NCI-H2107 (cell line): ENCODE results near the gene FAM111A.
"Not testable (repeated sequence)": the region's sequence is repeated elsewhere in the genome, so short reads cannot be mapped to it uniquely, and the experiment has no call there.

Source experiments
- DNase-seq: peaks from one replicate; lab custom pipeline; 2025; lab: John Stamatoyannopoulos, UW

Gene FAM111A

GRCh38 chr11:59142530-59143507 lies at the start of gene FAM111A:
Gene FAM111A, plus strand, starts transcription at chr11:59142856. Its CDS starts 6,017 bp downstream, at chr11:59148873.
- DNase-seq: peak; percentile 71

GRCh38 chr11:59093576-59093975 lies 49.1 kb upstream of the FAM111A start:
- not testable (repeated sequence) for DNase-seq

DNA sequence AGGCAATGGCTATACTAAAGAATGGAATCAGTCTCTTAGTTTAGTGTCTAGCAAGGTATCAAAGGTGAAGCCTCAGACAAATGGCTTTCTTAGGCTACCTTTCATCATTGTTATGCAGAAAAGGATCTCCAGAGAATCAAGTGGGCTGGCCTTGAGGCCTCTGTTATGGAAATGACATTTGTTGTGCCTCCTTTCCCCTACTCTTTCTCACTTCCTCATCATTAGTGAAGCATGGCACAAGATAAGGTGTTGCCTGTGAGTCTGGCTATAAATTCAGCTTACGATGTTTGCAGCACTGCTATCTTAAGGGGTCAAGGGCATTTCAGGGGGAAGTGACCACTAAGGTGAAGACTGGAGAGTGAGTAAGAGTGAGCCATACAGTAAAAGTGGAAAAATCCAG lies 47.4 kb upstream of the FAM111A start:
- not testable (repeated sequence) for DNase-seq

- DNase-seq: not testable (repeated sequence)
Observed at GRCh38 chr11:59095972-59096575, 46.6 kb upstream of the FAM111A start.

GRCh38 chr11:59097113-59097708 lies 45.4 kb upstream of the FAM111A start:
- no peak for DNase-seq

DNA sequence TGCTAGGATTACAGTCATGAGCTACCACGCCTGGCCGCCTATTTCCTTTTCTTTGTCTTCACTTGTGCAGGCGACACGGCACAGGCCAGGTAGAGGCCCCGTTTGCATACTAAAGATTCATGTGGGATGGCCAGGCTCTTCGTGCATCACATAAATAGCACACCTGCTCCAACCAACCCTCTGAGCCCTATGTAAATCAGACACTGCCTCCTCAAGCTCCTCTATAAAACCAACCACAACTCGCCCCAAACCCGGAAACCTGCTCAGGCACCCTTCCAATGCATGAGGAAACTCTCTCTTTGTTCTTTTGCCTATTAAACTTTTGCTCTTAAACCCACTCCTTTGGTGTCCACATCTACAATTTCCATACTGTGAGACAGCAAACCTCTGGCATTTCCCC lies 44.7 kb upstream of the FAM111A start:
- DNase-seq: not testable (repeated sequence)

- no peak for DNase-seq
Observed at GRCh38 chr11:59102259-59102765, 40.3 kb upstream of the FAM111A start.

DNA sequence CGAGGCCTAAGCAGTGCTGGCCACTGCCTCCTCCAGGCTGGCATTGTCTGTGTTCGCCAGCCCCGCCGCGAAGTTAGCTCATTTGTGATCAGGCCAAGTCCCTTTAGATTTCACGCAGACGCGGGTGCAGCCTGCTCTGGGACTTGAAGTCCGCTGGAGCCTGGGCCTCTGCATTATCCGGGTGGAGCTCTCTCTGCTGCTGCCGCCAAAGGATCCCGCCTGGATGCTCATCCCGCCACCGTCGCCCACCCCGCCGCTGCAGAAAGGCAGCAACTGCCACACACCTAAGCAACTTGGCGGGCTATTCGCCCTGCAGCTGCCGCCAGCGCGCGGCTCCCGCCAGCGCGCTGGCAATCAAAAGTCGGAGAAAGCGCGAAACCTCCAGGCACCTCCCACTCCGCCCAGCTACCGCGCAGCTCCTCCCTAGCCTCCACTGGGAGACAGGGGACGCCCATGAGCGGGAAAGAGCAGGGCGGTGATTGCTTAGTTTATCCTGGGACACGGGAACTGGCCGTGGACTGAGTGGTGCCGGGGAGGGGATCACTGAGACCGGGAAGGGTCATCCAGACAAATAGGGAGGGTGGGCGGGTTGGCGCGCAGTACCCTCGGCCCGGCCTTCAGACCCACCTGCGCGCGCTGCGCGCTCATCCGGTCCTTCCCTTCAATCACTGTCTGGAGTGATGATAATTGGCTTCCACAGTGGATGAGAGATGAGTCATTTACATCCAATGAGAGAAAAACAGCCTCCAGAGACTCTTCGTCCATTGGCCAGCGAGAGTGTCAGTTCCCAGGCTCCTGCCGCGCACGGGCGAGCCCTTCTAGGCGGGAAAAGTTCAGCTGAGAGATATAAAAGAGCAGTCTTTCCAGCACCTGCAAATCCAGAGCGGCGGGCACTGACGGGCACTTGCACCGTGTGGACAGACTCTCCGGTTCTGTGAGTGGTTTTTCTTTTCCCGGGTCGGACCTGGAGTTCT lies 36.0 kb upstream of the FAM111A start, which contains the start of gene FAM111B:
TSS of gene FAM111B (plus strand) at position 875 of the 974 bp plus-strand sequence. CDS start 2,389 bp downstream, outside the sequence.
- peak; percentile 79 for DNase-seq

DNA sequence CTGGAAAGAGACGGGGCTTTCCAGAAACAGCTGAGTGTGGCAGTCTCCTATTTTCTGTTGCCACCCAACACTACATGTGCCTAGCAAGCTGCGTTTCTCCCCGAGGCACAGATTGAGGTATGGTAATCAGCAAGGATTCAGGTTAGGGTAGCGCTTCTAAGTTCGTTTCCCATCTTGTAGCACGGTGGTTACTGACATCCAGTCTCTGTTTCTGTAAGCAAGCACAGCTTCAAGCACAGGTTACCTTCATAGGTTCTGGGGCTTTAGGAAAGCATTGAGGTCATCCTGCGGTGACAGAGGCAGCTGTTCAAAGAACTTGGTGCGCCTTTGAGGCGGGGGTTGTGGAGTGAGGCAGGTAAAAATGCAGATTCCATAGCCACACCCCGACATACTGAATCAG lies 34.9 kb upstream of the FAM111A start:
- DNase-seq: not testable (repeated sequence)

DNA sequence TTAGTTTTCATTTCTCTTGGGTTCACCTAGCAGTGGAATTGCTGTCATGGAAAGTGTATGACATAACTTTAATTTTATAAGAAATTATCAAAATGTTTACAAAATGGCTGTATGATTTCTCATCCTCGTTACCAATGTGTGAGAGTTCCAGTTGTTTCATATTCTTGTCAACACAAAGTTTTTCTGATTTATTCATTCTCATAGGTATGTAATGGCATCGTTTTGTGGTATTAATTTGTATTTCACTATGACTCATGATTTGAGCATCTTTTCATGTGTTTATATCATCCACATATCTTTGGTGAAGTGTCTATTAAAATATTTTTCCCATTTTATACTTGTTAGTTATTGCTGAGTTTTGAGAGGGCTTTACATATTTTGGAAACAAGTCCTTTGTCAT lies 30.2 kb upstream of the FAM111A start:
- no peak for DNase-seq

- no peak for DNase-seq
Observed at GRCh38 chr11:59114344-59114743, 28.3 kb upstream of the FAM111A start.

DNA sequence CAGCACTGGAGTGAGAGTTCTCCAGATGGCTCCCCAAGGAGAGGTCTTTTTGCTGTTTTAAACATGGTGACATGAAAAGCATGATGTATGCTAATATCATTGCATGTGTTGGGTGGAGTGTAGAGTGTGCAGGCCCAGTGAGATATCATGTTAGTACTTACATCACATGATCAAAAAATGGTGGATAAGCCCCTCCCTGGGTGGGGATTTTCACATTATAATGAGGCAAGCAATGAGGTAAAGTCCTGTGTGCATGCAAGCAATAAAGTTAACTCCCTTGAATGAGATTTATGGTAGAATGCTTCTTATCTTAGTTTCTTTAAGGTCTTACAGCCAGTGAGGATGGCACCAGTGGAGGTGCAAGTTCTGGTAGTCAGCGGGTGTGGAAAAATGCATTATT lies 27.1 kb upstream of the FAM111A start:
- DNase-seq: no peak

DNA sequence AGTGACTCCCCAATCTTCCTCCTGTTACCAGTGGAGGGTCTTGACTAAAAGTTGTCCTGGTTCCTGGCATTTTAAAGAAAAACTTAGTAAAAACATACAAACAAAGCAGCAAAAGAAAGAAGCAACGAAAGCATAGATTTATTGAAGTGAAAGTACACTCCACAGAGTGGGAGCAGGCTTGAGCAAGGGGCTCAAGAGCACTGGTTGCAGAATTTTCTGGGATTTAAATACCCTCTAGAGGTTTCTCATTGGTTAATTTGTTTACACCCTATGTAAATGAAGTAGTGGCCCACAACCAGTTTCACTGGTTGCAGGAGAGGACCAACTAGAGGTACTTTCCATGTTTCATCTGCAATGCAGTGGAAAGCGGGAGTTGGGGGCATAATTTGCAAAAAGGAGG lies 24.9 kb upstream of the FAM111A start:
- DNase-seq: no peak

DNA sequence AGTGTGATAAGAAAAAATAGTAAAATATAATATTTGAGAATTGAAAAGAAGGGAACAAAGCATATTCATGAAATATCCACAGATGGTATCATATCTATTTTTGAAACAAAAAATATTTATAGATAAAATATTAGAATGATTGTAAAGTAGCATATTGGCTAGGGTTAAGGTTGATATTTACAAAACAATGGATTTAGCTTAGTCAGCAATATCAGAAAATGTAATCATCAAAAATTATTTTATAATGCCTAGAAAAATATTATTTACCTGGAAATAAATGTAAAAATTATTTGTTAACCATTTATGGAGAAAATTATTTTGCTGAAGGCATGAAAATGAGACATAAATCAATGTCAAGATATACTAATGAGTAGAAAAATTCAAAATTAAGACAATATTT lies 22.8 kb upstream of the FAM111A start:
- no peak for DNase-seq

DNA sequence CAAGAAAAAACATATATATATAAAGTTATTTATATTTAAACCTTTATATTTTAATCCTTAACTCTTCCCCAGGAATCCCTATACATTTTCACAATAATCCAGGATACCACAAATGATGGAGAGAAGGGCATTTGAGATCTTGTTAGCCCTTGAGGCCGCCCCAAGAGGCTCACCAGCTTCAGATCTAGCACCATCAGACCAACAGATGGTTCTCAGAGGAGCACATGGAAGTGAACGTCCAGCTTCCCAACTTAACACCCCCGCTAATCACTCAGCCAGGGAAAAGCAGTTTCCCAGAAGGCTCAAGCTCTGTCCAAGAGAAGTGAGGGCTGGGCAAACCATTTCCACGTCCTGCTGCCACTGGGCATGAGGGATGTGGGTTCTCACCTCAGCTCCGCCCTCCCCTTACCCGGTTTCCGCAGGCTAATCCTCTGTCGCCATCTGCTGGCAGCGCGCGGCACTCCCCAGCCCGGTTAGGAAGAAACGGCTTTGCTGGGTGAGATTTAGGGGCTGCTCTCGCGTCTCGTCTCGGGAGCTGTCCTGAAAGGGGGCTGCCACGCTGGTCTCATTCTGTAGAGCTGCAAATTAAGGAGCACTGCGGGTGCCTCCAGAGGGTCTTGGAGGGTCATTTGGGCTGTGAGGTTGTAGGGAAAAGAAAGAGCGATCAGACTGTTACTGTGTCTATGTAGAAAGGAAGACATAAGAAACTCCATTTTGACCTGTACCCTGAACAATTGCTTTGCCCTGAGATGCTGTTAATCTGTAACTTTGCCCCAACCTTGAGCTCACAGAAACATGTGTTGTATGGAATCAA lies 6.8 kb upstream of the FAM111A start:
- peak; percentile 48 for DNase-seq

DNA sequence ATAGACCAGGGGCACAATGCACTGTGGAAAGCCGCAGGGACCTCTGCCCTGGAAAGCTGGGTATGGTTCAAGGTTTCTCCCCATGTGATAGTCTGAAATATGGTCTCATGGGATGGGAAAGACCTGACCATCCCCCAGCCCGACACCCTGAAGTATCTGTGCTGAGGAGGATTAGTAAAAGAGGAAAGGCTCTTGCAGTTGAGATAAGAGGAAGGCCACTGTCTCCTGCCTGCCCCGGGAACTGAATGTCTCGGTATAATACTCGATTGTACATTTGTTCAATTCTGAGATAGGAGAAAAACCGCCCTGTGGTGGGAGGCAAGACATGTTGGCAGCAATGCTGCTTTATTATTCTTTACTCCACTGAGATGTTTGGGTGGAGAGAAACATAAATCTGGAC lies 6.1 kb upstream of the FAM111A start:
- DNase-seq: not testable (repeated sequence)

DNA sequence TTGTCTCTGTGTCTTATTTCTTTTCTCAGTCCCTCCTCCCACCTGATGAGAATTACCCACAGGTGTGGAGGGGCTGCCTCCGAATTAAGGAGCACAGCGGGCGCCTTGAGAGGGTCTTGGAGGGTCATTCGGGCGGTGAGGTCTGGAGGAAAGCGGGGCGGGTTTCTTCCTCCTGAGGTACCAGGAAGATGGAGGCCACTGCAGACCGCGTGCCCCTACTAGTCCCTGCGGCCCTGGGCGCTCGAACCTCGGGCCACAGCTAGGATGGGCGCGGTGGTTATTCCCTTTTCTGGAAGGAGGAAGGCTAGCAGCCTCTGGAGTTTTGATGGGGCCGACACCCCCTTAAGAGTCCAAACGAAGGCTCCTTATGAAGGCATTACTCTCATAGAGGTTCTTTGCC lies 5.5 kb upstream of the FAM111A start:
- DNase-seq: no peak

- DNase-seq: no peak
Observed at GRCh38 chr11:59138643-59139042, 4.0 kb upstream of the FAM111A start.

- no peak for DNase-seq
Observed at GRCh38 chr11:59141191-59141590, 1.5 kb upstream of the FAM111A start.
